ENCODE measurements around the gene CCDC69. TPM values are rescaled to one million over a fixed set of nuclear protein-coding genes. Genes with fewer than 3 reads are reported as not detected.

CCDC69 gene
- total RNA-seq, 4 donors from 2014 or later, result 189 to 307 (median 243) TPM

DNA sequence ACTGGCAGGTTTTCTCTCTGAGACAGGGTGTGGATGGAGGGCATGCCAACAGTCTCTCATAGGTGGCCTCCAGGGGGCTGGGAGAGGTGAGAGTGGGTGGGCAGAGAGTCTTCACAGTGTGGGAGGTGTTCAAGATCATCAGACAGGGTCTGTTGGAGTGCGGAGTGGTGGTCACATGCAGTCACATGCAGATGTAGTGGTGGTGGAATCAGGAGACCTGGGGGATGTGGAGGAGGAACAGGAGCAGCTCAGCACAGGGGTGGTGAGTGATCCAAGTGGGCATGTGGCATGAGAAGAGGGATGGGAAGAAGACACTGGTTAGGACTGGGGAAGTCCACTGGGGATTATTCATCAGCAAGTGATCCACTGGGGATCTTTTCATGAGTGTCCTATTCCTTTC, 34.9 kb upstream of the CCDC69 start:
- TF ChIP-seq, protein P1, sequence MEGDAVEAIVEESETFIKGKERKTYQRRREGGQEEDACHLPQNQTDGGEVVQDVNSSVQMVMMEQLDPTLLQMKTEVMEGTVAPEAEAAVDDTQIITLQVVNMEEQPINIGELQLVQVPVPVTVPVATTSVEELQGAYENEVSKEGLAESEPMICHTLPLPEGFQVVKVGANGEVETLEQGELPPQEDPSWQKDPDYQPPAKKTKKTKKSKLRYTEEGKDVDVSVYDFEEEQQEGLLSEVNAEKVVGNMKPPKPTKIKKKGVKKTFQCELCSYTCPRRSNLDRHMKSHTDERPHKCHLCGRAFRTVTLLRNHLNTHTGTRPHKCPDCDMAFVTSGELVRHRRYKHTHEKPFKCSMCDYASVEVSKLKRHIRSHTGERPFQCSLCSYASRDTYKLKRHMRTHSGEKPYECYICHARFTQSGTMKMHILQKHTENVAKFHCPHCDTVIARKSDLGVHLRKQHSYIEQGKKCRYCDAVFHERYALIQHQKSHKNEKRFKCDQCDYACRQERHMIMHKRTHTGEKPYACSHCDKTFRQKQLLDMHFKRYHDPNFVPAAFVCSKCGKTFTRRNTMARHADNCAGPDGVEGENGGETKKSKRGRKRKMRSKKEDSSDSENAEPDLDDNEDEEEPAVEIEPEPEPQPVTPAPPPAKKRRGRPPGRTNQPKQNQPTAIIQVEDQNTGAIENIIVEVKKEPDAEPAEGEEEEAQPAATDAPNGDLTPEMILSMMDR (IDR thresholded peaks at IDR 0.05; ENCODE audit: low read depth), result no peak

GRCh38 chr5:151258201-151258611, 34.3 kb upstream of the CCDC69 start:
- TF ChIP-seq, protein P1 (IDR thresholded peaks at IDR 0.05; ENCODE audit: low read depth), result no peak

DNA sequence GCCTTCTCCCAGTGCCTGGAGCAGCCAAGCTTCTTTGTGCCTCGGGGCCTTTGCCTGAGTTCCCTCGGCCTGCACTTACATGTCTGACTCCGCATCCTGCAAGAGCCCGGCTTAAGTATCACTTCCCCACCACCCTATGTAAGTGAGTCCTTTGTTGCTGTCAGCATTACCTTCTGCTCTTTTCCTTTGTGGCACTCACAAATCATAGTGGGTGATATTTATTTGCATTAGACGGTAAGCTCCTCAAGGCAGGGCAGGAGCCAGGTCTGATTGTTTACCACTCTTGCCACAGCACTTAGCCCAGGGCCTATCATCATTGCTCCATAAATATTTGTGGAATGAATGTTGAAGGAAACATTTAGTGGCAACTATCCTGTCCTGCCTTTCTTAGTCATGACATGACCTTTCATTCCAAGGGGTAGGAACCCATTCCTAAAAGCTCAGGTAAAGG, 33.9 kb upstream of the CCDC69 start:
- TF ChIP-seq, protein P1 (IDR thresholded peaks at IDR 0.05; ENCODE audit: low read depth), result no peak

DNA sequence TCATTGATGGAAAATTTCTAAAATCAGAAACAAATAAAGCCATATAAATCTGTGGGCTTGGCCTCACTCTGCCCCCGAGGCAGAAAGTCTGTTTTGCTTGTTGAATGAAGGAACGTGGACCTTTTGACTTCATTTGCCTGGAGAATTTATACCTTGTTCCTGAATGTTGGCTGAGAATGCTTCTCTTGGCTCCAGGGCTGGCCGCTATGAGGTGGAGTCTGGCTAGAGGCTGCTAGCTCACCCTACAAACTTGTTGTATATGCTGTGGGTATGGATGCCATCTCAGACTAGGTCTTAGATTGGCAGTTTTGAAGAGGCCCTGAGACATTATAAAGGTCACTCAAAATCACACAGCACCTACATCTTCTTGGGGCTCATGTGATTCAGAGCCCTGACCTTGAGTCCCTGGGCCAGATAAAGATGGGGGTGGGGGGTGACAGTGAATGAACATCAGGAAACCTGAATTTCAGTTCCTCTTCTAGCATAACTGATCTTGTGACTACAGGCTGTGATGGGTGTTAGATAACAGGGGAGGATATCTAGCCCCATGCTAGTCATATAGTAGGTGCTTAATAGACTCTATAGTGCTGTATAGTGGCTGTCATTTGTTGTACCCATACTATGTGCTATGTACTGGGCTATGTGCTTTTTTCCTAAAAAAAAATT, 31.9 kb upstream of the CCDC69 start:
- TF ChIP-seq, protein P1 (IDR thresholded peaks at IDR 0.05; ENCODE audit: low read depth), result no peak

GRCh38 chr5:151254556-151254955, 30.7 kb upstream of the CCDC69 start:
- TF ChIP-seq, protein P1 (IDR thresholded peaks at IDR 0.05; ENCODE audit: low read depth), result no peak

- TF ChIP-seq, protein P1 (IDR thresholded peaks at IDR 0.05; ENCODE audit: low read depth), result no peak
Observed at GRCh38 chr5:151253605-151253950, 29.7 kb upstream of the CCDC69 start.

DNA sequence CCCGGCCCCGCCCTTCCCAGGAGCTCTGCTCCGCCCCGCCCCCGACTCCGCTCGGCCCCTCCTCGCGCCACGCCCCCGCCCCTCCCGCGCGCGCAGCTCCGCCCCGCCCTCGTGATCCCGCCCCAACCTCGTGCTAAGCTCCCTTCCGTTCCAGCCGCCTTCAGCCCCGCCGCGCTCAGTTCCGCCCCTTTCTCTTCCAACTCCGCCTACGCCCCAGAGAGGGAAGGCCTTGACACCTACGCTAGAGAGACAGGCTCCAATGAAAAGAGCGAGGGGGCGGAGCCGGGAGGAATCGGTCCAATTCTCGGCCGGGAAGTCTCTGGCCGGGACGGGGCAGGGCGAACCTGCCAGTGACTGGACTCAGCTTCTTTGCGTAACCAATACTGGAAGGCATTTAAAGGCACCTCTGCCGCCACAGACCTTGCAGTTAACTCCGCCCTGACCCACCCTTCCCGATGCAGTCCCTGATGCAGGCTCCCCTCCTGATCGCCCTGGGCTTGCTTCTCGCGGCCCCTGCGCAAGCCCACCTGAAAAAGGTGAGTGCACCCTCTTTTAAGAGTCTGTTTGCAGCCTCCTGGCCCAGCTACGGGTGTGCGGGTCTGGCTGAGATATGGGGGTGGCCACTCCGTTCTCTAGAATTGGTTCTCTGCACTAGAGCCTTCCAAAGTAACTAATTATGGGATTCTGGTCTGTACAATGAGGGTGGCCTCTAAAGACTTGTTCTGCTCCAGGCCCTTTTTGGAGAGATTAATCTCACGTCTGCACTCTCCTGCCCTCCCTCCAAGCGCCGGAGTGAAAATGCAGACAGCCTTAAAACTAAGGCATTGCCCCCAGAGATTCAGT, 29.1 kb upstream of the CCDC69 start, which contains the start of gene GM2A:
TSS of gene GM2A (plus strand) at position 424 of the 843 bp plus-strand sequence. CDS start at position 456, 32 bp downstream.
- TF ChIP-seq, protein P1 (IDR thresholded peaks at IDR 0.05; ENCODE audit: low read depth), result no peak

Measured in subcutaneous adipose tissue (tissue), 4 donors.